CD4-positive, alpha-beta T cell treated with Interleukin-17A for 4 hours (primary cell): ENCODE measurements around the gene NUDT3.
"Not testable (repeated sequence)": the region's sequence is repeated elsewhere in the genome, so short reads cannot be mapped to it uniquely, and the experiment has no call there.

ENCODE experiments used
- DNase-seq: peaks from one replicate; pipeline ENCODE4 v3.0.0-alpha.2; 2020; ENCODE audit warnings: mixed read lengths

NUDT3 gene

GRCh38 chr6:34284563-34285447 is 107.7 kb downstream of the NUDT3 start:
- peak; percentile 9 for DNase-seq

- DNase-seq: no peak
Measured at GRCh38 chr6:34281702-34282334, 110.7 kb downstream of the NUDT3 start.

GRCh38 chr6:34280216-34280615 is 112.3 kb downstream of the NUDT3 start:
- DNase-seq: no peak

- DNase-seq: no peak
Measured at GRCh38 chr6:34278833-34279232, 113.6 kb downstream of the NUDT3 start.

- no peak for DNase-seq
Measured at GRCh38 chr6:34277763-34278112, 114.7 kb downstream of the NUDT3 start.

GRCh38 chr6:34276881-34277762 is 115.3 kb downstream of the NUDT3 start:
- DNase-seq: no peak

GRCh38 chr6:34276191-34276590 is 116.3 kb downstream of the NUDT3 start:
- DNase-seq: no peak

- no peak for DNase-seq
Measured at GRCh38 chr6:34275128-34275804, 117.2 kb downstream of the NUDT3 start.

GRCh38 chr6:34274129-34274528 is 118.3 kb downstream of the NUDT3 start:
- no peak for DNase-seq

GRCh38 chr6:34273242-34273805 is 119.1 kb downstream of the NUDT3 start:
- no peak for DNase-seq

- no peak for DNase-seq
Measured at GRCh38 chr6:34272013-34272926, 120.2 kb downstream of the NUDT3 start.

- not testable (repeated sequence) for DNase-seq
Measured at GRCh38 chr6:34269658-34270341, 122.7 kb downstream of the NUDT3 start.

- not testable (repeated sequence) for DNase-seq
Measured at GRCh38 chr6:34269132-34269531, 123.3 kb downstream of the NUDT3 start.

GRCh38 chr6:34267746-34268145 is 124.7 kb downstream of the NUDT3 start:
- no peak for DNase-seq

GRCh38 chr6:34263484-34263883 is 129.0 kb downstream of the NUDT3 start:
- DNase-seq: not testable (repeated sequence)

GRCh38 chr6:34260576-34261267 is 131.7 kb downstream of the NUDT3 start:
- no peak for DNase-seq

GRCh38 chr6:34259529-34260069 is 132.9 kb downstream of the NUDT3 start:
- DNase-seq: no peak

- DNase-seq: not testable (repeated sequence)
Measured at GRCh38 chr6:34252395-34252794, 140.1 kb downstream of the NUDT3 start.

- DNase-seq: no peak
Measured at GRCh38 chr6:34249469-34250261, 142.8 kb downstream of the NUDT3 start.
